ENCODE measurements around the gene FA2H. TPM values are rescaled to one million over a fixed set of nuclear protein-coding genes. Genes with fewer than 3 reads are reported as not detected.
"Not testable (repeated sequence)": the region's sequence is repeated elsewhere in the genome, so short reads cannot be mapped to it uniquely, and the experiment has no call there.

Gene FA2H
- total RNA-seq, 1 donor from 2014 or later, result not detected

DNA sequence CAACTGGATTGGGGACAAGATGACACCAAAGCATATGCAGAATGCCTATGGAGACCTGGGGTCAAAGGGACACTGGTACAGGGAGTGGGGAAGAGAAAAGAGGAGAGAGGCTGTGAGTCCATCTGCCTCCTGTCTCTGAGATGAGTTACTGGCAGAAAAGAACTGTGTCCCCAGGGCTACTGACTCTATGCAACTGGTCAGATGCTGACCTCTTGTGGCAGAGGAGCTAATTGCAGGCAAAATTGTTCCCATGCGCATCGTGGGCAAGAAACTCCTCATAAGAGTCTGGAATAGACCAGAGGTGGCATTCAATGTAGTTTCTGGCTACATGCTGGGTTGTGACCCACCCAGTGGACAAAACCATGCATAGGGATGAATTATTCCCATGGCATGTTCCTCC, 47.9 kb downstream of the FA2H start:
- no peak overlapping the region for H3K27ac ChIP-seq
- peaks cover 0 to 2% of the 10 kb centered on the region in 2 donors for H3K4me1 ChIP-seq
- H3K9me3 ChIP-seq, result no peaks in the 10 kb centered on the region
- H3K27me3 ChIP-seq, result no peaks in the 10 kb centered on the region
- DNase-seq (ENCODE audit: low spot score in 2 of 2), result no peak
- no peak overlapping the region for H3K4me3 ChIP-seq
- TF ChIP-seq, protein P1, sequence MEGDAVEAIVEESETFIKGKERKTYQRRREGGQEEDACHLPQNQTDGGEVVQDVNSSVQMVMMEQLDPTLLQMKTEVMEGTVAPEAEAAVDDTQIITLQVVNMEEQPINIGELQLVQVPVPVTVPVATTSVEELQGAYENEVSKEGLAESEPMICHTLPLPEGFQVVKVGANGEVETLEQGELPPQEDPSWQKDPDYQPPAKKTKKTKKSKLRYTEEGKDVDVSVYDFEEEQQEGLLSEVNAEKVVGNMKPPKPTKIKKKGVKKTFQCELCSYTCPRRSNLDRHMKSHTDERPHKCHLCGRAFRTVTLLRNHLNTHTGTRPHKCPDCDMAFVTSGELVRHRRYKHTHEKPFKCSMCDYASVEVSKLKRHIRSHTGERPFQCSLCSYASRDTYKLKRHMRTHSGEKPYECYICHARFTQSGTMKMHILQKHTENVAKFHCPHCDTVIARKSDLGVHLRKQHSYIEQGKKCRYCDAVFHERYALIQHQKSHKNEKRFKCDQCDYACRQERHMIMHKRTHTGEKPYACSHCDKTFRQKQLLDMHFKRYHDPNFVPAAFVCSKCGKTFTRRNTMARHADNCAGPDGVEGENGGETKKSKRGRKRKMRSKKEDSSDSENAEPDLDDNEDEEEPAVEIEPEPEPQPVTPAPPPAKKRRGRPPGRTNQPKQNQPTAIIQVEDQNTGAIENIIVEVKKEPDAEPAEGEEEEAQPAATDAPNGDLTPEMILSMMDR (IDR thresholded peaks at IDR 0.05), result no peak
- intact Hi-C loops (cut with DNase I), result no loop called here
- H3K36me3 ChIP-seq, result no peaks in the 10 kb centered on the region

- no peaks in the 10 kb centered on the region for H3K9me3 ChIP-seq
- no peak overlapping the region for H3K4me3 ChIP-seq
- H3K4me1 ChIP-seq, result peaks cover 0 to 2% of the 10 kb centered on the region in 2 donors
- H3K36me3 ChIP-seq, result no peaks in the 10 kb centered on the region
- H3K27me3 ChIP-seq, result no peaks in the 10 kb centered on the region
- no peak for DNase-seq (ENCODE audit: low spot score in 2 of 2)
- TF ChIP-seq, protein P1 (IDR thresholded peaks at IDR 0.05), result no peak
- no peak overlapping the region for H3K27ac ChIP-seq
- intact Hi-C loops (cut with DNase I), result no loop called here
Measured at GRCh38 chr16:74725651-74726455, 48.8 kb downstream of the FA2H start.

GRCh38 chr16:74724820-74725549, 49.6 kb downstream of the FA2H start:
- Histone ChIP-seq H3K36me3 (no peaks in the 10 kb centered on the region), H3K27me3 (no peaks in the 10 kb centered on the region), H3K4me1 (peaks cover 0 to 2% of the 10 kb centered on the region in 2 donors), H3K27ac (no peak overlapping the region), H3K9me3 (no peaks in the 10 kb centered on the region), H3K4me3 (no peak overlapping the region)
- DNase-seq (ENCODE audit: low spot score in 2 of 2), result peak in 1 of 2 donors; percentile 69
- TF ChIP-seq, protein P1 (IDR thresholded peaks at IDR 0.05), result peak in 2 of 3 experiments; percentile 15 to 34
- intact Hi-C loops (cut with DNase I), result no loop called here

GRCh38 chr16:74723256-74723655, 51.4 kb downstream of the FA2H start:
- no peaks in the 10 kb centered on the region for H3K27me3 ChIP-seq
- peaks cover 0 to 2% of the 10 kb centered on the region in 2 donors for H3K4me1 ChIP-seq
- intact Hi-C loops (cut with DNase I), result no loop called here

GRCh38 chr16:74722156-74722555, 52.5 kb downstream of the FA2H start:
- intact Hi-C loops (cut with DNase I); H3K36me3 ChIP-seq; H3K27ac ChIP-seq; H3K9me3 ChIP-seq; H3K4me1 ChIP-seq; H3K27me3 ChIP-seq; H3K4me3 ChIP-seq; DNase-seq (ENCODE audit: low spot score in 2 of 2): not testable (repeated sequence)

More at GRCh38 chr16:74723256-74723655, 51.4 kb downstream of the FA2H start:
- DNase-seq (ENCODE audit: low spot score in 2 of 2), result no peak
- no peak overlapping the region for H3K27ac ChIP-seq
- no peaks in the 10 kb centered on the region for H3K9me3 ChIP-seq
- TF ChIP-seq, protein P1 (IDR thresholded peaks at IDR 0.05), result no peak
- H3K36me3 ChIP-seq, result no peaks in the 10 kb centered on the region
- no peak overlapping the region for H3K4me3 ChIP-seq

GRCh38 chr16:74721716-74722115, 52.9 kb downstream of the FA2H start:
- H3K27ac ChIP-seq, result no peak overlapping the region

More at GRCh38 chr16:74721716-74722115, 52.9 kb downstream of the FA2H start:
- no peak overlapping the region for H3K4me3 ChIP-seq
- TF ChIP-seq, protein P1 (IDR thresholded peaks at IDR 0.05), result no peak
- H3K9me3 ChIP-seq, result no peaks in the 10 kb centered on the region
- H3K27me3 ChIP-seq, result no peaks in the 10 kb centered on the region
- intact Hi-C loops (cut with DNase I), result no loop called here
- no peaks in the 10 kb centered on the region for H3K36me3 ChIP-seq
- H3K4me1 ChIP-seq, result peaks cover 0 to 2% of the 10 kb centered on the region in 2 donors
- no peak for DNase-seq (ENCODE audit: low spot score in 2 of 2)
